ENCODE results near the gene DCDC2C.

GRCh38 chr2:3823748-3824147 is 120.4 kb downstream of the DCDC2C start:
- TF ChIP-seq, protein P1, sequence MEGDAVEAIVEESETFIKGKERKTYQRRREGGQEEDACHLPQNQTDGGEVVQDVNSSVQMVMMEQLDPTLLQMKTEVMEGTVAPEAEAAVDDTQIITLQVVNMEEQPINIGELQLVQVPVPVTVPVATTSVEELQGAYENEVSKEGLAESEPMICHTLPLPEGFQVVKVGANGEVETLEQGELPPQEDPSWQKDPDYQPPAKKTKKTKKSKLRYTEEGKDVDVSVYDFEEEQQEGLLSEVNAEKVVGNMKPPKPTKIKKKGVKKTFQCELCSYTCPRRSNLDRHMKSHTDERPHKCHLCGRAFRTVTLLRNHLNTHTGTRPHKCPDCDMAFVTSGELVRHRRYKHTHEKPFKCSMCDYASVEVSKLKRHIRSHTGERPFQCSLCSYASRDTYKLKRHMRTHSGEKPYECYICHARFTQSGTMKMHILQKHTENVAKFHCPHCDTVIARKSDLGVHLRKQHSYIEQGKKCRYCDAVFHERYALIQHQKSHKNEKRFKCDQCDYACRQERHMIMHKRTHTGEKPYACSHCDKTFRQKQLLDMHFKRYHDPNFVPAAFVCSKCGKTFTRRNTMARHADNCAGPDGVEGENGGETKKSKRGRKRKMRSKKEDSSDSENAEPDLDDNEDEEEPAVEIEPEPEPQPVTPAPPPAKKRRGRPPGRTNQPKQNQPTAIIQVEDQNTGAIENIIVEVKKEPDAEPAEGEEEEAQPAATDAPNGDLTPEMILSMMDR (conservative IDR thresholded peaks at IDR 0.05) = no peak
- TF ChIP-seq EZH2 (IDR thresholded peaks at IDR 0.05; ENCODE audit: low read depth) = no peak

All from PC-9 (cell line).